Muscle layer of duodenum (tissue), 2 donors: ENCODE measurements around the gene GJB5.
"Not testable (repeated sequence)": the region's sequence is repeated elsewhere in the genome, so short reads cannot be mapped to it uniquely, and the experiment has no call there.

Experiments
- H3K27ac ChIP-seq: one replicate; pipeline ENCODE4 v1.7.0; 2013; ENCODE audit warnings: mild to moderate bottlenecking, low read length
- H3K27me3 ChIP-seq: one replicate; pipeline ENCODE4 v1.7.0; 2013; ENCODE audit warnings: low read depth, mild to moderate bottlenecking, control low read depth, low read length
- H3K36me3 ChIP-seq, 2 donors: one replicate each; pipeline ENCODE4 v1.7.0; 2013; ENCODE audit warnings: low read length in 2 of 2, control low read depth in 1 of 2, mild to moderate bottlenecking in 1 of 2; ENCODE audit not compliant: insufficient read depth in 2 of 2, control insufficient read depth in 1 of 2
- H3K4me1 ChIP-seq, 2 donors: one replicate each; pipeline ENCODE4 v1.7.0; 2013; ENCODE audit warnings: low read length in 2 of 2, mild to moderate bottlenecking in 2 of 2, control low read depth in 1 of 2, moderate library complexity in 1 of 2; ENCODE audit not compliant: insufficient read depth in 2 of 2, control insufficient read depth in 1 of 2
- H3K4me3 ChIP-seq, 2 donors: one replicate each; pipeline ENCODE4 v1.7.0; 2013; ENCODE audit warnings: low read length in 2 of 2, low read depth in 1 of 2, mild to moderate bottlenecking in 1 of 2
- H3K9me3 ChIP-seq, 2 donors: one replicate each; pipeline ENCODE4 v1.7.0; 2013; ENCODE audit warnings: low read length in 2 of 2, control low read depth in 1 of 2, mild to moderate bottlenecking in 1 of 2; ENCODE audit not compliant: control insufficient read depth in 1 of 2
- donor health status: healthy.

GJB5 gene

DNA sequence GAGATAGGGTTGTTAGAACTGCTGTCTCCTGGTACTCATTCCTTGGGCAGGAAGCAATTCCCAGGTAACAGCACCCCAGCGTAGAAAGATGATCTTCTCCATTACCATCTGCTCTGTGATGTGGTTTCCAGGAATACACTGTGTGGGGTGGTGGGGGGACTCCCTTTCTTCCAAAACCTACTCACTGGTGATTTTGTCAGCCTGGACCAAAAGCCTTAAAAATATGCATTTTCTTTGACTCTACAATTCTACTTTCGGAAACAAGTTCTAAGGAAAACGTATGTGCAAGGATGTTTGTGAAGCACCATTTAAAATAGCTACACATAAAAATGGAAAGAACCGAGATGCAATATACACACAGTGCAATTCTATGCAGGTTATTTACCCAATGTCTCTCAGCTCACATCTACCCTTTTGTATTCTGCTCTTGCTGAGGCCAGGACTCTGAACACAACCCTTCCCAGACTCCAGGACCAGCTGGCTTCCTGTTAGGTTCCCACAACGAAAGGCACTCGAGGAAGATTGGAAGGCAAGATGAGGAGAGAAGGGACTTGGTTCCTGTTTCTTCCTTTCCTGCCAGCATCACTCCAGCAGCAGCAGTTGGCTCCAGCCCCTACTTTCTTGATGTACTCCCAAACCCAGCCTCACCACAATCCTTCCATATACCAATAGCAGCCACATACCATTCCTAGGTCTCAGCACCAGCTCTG is 33.0 kb upstream of the GJB5 start:
- Histone ChIP-seq H3K9me3 (peaks cover 0 to 5% of the 10 kb centered on the region in 2 donors), H3K36me3 (no peaks in the 10 kb centered on the region), H3K4me3 (no peak overlapping the region), H3K27me3 (no peaks in the 10 kb centered on the region), H3K4me1 (no peaks in the 10 kb centered on the region), H3K27ac (no peak overlapping the region)

DNA sequence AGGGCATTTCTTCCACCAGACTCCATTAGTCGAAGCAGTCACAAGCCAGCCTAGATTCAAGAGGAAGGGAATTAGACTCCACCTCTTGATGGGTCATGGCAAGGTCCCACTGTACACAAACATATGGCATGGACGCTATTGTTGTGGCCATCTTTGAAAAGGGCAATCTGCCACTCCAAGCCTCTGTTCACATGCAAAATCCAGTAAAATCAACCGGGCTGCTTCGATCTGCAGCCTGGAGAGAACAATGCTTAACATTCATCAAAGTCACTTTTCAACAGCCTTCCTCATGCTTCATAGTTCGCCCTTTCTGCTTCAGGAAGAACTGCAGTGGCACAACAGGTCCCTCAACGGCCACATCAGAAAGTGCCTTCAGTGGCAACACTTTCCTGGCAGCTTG is 28.0 kb upstream of the GJB5 start:
- no peak overlapping the region for H3K27ac ChIP-seq
- no peaks in the 10 kb centered on the region for H3K4me1 ChIP-seq
- no peaks in the 10 kb centered on the region for H3K36me3 ChIP-seq
- no peaks in the 10 kb centered on the region for H3K9me3 ChIP-seq
- no peak overlapping the region for H3K4me3 ChIP-seq
- H3K27me3 ChIP-seq, result no peaks in the 10 kb centered on the region

GRCh38 chr1:34730485-34730884 is 24.4 kb upstream of the GJB5 start:
- H3K36me3 ChIP-seq, result no peaks in the 10 kb centered on the region
- no peak overlapping the region for H3K4me3 ChIP-seq
- H3K27me3 ChIP-seq, result no peaks in the 10 kb centered on the region
- H3K4me1 ChIP-seq, result no peaks in the 10 kb centered on the region
- no peak overlapping the region for H3K27ac ChIP-seq
- no peaks in the 10 kb centered on the region for H3K9me3 ChIP-seq

DNA sequence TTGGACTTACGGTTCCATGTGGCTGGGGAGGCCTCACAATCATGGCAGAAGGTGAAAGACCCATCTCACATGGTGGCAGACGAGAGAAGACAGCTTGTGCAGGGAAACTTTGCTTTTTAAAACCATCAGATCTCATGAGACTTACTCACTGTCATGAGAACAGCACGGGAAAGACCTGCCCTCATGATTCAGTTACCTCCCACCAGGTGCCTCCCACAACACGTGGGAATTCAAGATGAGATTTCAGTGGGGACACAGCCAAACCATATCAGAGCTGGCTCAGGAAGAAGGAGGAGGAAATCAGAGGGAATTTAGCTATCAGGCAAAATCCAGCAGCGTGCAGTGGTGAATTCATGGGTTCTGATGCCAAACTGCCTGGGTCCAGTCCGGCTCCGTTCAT is 22.0 kb upstream of the GJB5 start:
- not testable (repeated sequence) for H3K27ac ChIP-seq, H3K4me3 ChIP-seq, H3K27me3 ChIP-seq, H3K36me3 ChIP-seq, H3K9me3 ChIP-seq, H3K4me1 ChIP-seq

- Histone ChIP-seq H3K4me3 (no peak overlapping the region), H3K4me1 (no peaks in the 10 kb centered on the region), H3K9me3 (no peaks in the 10 kb centered on the region), H3K36me3 (no peaks in the 10 kb centered on the region), H3K27me3 (no peaks in the 10 kb centered on the region), H3K27ac (no peak overlapping the region)
These were observed 18.2 kb upstream of the GJB5 start for GRCh38 chr1:34736692-34737091.

GRCh38 chr1:34737236-34737635 is 17.6 kb upstream of the GJB5 start:
- not testable (repeated sequence) for H3K9me3 ChIP-seq, H3K4me1 ChIP-seq, H3K27ac ChIP-seq, H3K36me3 ChIP-seq, H3K27me3 ChIP-seq, H3K4me3 ChIP-seq

- H3K27ac ChIP-seq, result no peak overlapping the region
- H3K4me1 ChIP-seq, result peaks cover 0 to 3% of the 10 kb centered on the region in 2 donors
- peaks cover 6% of the 10 kb centered on the region for H3K27me3 ChIP-seq
- H3K9me3 ChIP-seq, result no peaks in the 10 kb centered on the region
- H3K36me3 ChIP-seq, result no peaks in the 10 kb centered on the region
- no peak overlapping the region for H3K4me3 ChIP-seq
These were observed 15.2 kb upstream of the GJB5 start for GRCh38 chr1:34739613-34740012.

- peaks cover 6% of the 10 kb centered on the region for H3K27me3 ChIP-seq
- peaks cover 0 to 3% of the 10 kb centered on the region in 2 donors for H3K4me1 ChIP-seq
- H3K27ac ChIP-seq, result no peak overlapping the region
- H3K9me3 ChIP-seq, result no peaks in the 10 kb centered on the region
- no peaks in the 10 kb centered on the region for H3K36me3 ChIP-seq
- no peak overlapping the region for H3K4me3 ChIP-seq
These were observed 14.5 kb upstream of the GJB5 start for GRCh38 chr1:34740161-34740868.

DNA sequence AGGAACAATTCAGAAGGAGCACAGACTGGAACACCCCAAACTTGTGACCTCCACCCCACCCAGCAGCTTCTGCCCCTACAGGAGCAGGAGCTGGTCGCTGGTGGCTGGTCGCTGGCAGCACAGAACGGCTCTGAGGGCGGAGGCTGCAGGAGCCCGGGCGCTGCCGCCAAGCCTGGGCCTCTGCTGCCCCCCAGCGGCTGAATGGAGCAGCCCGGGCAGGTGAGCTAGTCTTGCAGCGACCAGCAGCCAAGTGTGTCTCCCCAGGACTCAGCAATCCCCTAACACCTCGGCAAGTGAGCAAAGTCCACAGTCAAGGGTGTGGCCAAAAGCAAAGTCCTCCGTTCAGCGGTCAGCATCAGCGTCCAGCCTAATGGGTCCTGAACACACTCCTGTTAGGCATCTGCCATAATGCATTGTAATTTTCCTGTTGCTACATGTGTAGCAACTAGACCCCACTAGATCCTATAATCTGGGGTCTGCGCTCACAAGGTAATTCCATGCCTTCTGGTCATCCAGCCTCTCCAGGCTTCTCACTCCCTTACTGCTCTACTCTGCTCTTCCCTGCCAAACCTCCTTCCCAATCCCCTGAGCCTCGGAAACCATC is 12.1 kb upstream of the GJB5 start:
- Histone ChIP-seq H3K9me3 (no peaks in the 10 kb centered on the region), H3K27me3 (peaks cover 6% of the 10 kb centered on the region), H3K4me3 (no peak overlapping the region), H3K27ac (no peak overlapping the region), H3K4me1 (peaks cover 0 to 3% of the 10 kb centered on the region in 2 donors), H3K36me3 (no peaks in the 10 kb centered on the region)

GRCh38 chr1:34743775-34744174 is 11.1 kb upstream of the GJB5 start:
- no peak overlapping the region for H3K4me3 ChIP-seq
- H3K36me3 ChIP-seq, result no peaks in the 10 kb centered on the region
- H3K27me3 ChIP-seq, result peaks cover 6% of the 10 kb centered on the region
- peaks cover 0 to 3% of the 10 kb centered on the region in 2 donors for H3K4me1 ChIP-seq
- H3K27ac ChIP-seq, result no peak overlapping the region
- H3K9me3 ChIP-seq, result no peaks in the 10 kb centered on the region

- H3K36me3 ChIP-seq, result no peaks in the 10 kb centered on the region
- H3K4me1 ChIP-seq, result peaks cover 0 to 3% of the 10 kb centered on the region in 2 donors
- H3K27me3 ChIP-seq, result peaks cover 6% of the 10 kb centered on the region
- no peak overlapping the region for H3K4me3 ChIP-seq
- H3K27ac ChIP-seq, result no peak overlapping the region
- no peaks in the 10 kb centered on the region for H3K9me3 ChIP-seq
These were observed 10.0 kb upstream of the GJB5 start for GRCh38 chr1:34744851-34745250.
